ENCODE measurements around the gene DNMBP.

DNMBP gene

DNA sequence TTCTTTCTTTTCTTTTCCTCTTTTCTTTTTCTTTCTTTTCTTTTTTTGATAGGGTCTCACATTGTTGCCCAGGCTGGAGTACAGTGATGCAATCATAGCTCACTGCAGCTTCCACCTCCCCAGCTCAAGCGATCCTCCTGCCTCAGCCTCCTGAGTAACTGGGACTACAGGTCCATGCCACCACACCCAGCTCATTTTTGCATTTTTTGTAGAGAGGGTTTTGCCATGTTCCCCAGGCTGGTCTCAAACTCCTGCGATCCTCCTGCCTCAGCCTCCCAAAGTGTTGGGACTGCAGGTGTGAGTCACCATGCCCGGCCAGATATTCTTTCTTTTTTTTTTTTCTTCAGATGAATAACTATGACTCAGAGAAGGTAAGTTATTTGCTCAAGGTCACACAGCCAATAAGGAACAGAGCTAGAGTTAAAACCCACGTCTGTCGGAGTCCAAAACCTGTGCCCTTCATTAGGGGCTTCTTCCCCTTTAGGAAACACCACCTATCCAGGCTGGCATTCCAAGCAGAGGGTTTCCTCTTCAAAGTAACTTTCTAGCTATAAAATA lies 28.1 kb upstream of the DNMBP start:
- Histone ChIP-seq H3K27me3 (ENCODE audit: control insufficient read depth, insufficient read depth, low read length) (no peaks in the 10 kb centered on the region), H3K9me3 (ENCODE audit: control insufficient read depth, insufficient read depth, low read length) (no peaks in the 10 kb centered on the region), H3K9ac (ENCODE audit: low read depth, low read length) (no peak overlapping the region), H3K36me3 (ENCODE audit: control insufficient read depth, insufficient read depth, low read length) (no peaks in the 10 kb centered on the region), H3K4me1 (ENCODE audit: control insufficient read depth, insufficient read depth, low read length) (no peaks in the 10 kb centered on the region), H3K4me3 (ENCODE audit: low read depth, low read length) (no peak overlapping the region)

GRCh38 chr10:100036850-100037249 lies 27.1 kb upstream of the DNMBP start:
- Histone ChIP-seq H3K9ac (ENCODE audit: low read depth, low read length) (no peak overlapping the region), H3K36me3 (ENCODE audit: control insufficient read depth, insufficient read depth, low read length) (no peaks in the 10 kb centered on the region), H3K9me3 (ENCODE audit: control insufficient read depth, insufficient read depth, low read length) (no peaks in the 10 kb centered on the region), H3K27me3 (ENCODE audit: control insufficient read depth, insufficient read depth, low read length) (no peaks in the 10 kb centered on the region), H3K4me1 (ENCODE audit: control insufficient read depth, insufficient read depth, low read length) (no peaks in the 10 kb centered on the region), H3K4me3 (ENCODE audit: low read depth, low read length) (no peak overlapping the region)

GRCh38 chr10:100033766-100034418 lies 24.1 kb upstream of the DNMBP start:
- Histone ChIP-seq H3K27me3 (ENCODE audit: control insufficient read depth, insufficient read depth, low read length) (no peaks in the 10 kb centered on the region), H3K36me3 (ENCODE audit: control insufficient read depth, insufficient read depth, low read length) (no peaks in the 10 kb centered on the region)

GRCh38 chr10:100027416-100027815 lies 17.7 kb upstream of the DNMBP start:
- H3K9ac ChIP-seq (ENCODE audit: low read depth, low read length), result no peak overlapping the region
- H3K9me3 ChIP-seq (ENCODE audit: control insufficient read depth, insufficient read depth, low read length), result peaks cover 4% of the 10 kb centered on the region
- H3K36me3 ChIP-seq (ENCODE audit: control insufficient read depth, insufficient read depth, low read length), result peaks cover 4% of the 10 kb centered on the region
- H3K4me3 ChIP-seq (ENCODE audit: low read depth, low read length), result no peak overlapping the region
- no peaks in the 10 kb centered on the region for H3K27me3 ChIP-seq (ENCODE audit: control insufficient read depth, insufficient read depth, low read length)
- no peaks in the 10 kb centered on the region for H3K4me1 ChIP-seq (ENCODE audit: control insufficient read depth, insufficient read depth, low read length)

More at GRCh38 chr10:100033766-100034418, 24.1 kb upstream of the DNMBP start:
- Histone ChIP-seq H3K9me3 (ENCODE audit: control insufficient read depth, insufficient read depth, low read length) (no peaks in the 10 kb centered on the region), H3K9ac (ENCODE audit: low read depth, low read length) (no peak overlapping the region), H3K4me3 (ENCODE audit: low read depth, low read length) (no peak overlapping the region), H3K4me1 (ENCODE audit: control insufficient read depth, insufficient read depth, low read length) (no peaks in the 10 kb centered on the region)

DNA sequence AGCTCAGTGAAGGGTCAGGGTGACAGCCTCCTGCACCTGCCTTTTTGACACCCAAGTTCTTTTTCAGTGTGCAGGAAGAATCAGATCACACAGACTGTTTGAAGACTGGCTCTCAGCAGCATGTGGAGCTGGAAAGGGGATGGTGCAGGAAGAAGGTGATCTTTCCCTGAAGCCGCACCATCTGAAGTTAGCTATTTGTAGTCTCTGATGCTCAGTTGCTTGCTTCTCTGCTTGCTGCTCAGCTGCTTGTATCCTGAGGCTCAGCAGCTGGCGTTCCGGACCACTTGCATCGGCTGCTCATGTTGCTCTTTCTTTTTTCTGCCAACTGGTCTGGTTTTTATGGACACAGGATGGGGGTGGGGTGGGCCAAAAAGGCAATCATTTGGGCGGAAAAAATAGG lies 15.8 kb upstream of the DNMBP start:
- Histone ChIP-seq H3K9me3 (ENCODE audit: control insufficient read depth, insufficient read depth, low read length) (peaks cover 4% of the 10 kb centered on the region), H3K9ac (ENCODE audit: low read depth, low read length) (no peak overlapping the region), H3K4me3 (ENCODE audit: low read depth, low read length) (no peak overlapping the region), H3K36me3 (ENCODE audit: control insufficient read depth, insufficient read depth, low read length) (peaks cover 4% of the 10 kb centered on the region), H3K27me3 (ENCODE audit: control insufficient read depth, insufficient read depth, low read length) (no peaks in the 10 kb centered on the region), H3K4me1 (ENCODE audit: control insufficient read depth, insufficient read depth, low read length) (no peaks in the 10 kb centered on the region)

DNA sequence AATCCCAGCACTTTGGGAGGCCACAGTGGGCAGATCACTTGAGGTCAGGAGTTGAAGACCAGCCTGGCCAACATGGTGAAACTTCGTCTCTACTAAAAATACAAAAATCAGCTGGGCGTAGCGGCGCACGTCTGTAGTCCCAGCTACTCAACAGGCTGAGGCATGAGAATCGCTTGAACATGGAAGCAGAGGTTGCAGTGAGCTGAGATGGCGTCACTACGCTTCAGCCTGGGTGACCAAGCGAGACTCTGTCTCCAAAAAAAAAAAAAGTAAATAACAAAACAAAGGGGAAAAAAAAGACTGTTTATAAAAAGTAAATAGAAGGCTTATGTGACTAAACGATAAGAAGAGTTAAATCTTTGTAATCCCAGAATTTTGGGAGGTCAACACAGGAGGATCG lies 15.0 kb upstream of the DNMBP start:
- no peak overlapping the region for H3K9ac ChIP-seq (ENCODE audit: low read depth, low read length)
- peaks cover 4% of the 10 kb centered on the region for H3K9me3 ChIP-seq (ENCODE audit: control insufficient read depth, insufficient read depth, low read length)
- H3K4me3 ChIP-seq (ENCODE audit: low read depth, low read length), result no peak overlapping the region
- peaks cover 3% of the 10 kb centered on the region for H3K4me1 ChIP-seq (ENCODE audit: control insufficient read depth, insufficient read depth, low read length)
- H3K36me3 ChIP-seq (ENCODE audit: control insufficient read depth, insufficient read depth, low read length), result peaks cover 4% of the 10 kb centered on the region
- no peaks in the 10 kb centered on the region for H3K27me3 ChIP-seq (ENCODE audit: control insufficient read depth, insufficient read depth, low read length)

DNA sequence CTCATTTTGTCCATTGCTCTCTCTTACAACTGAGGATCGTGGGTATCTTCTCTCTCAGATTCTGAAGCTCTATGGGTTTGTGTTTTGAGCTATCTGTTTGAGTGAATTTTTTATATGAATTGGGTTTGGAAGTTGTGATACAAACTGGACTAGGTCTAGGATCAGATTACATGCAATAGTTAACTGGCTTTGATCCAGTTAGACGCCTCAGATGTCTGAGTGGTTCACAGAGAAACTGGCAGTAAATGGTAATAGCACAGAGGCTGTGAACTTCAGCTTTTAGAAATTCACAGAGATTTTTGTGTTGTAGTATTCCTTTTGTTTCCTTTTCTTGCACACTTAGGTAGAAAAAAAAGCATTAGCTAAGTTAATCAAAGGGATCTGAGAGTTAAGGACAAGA lies 12.7 kb upstream of the DNMBP start:
- no peak overlapping the region for H3K9ac ChIP-seq (ENCODE audit: low read depth, low read length)
- H3K4me3 ChIP-seq (ENCODE audit: low read depth, low read length), result no peak overlapping the region
- no peaks in the 10 kb centered on the region for H3K9me3 ChIP-seq (ENCODE audit: control insufficient read depth, insufficient read depth, low read length)
- H3K27me3 ChIP-seq (ENCODE audit: control insufficient read depth, insufficient read depth, low read length), result no peaks in the 10 kb centered on the region
- peaks cover 3% of the 10 kb centered on the region for H3K4me1 ChIP-seq (ENCODE audit: control insufficient read depth, insufficient read depth, low read length)
- H3K36me3 ChIP-seq (ENCODE audit: control insufficient read depth, insufficient read depth, low read length), result no peaks in the 10 kb centered on the region

GRCh38 chr10:100021322-100021721 lies 11.6 kb upstream of the DNMBP start:
- no peaks in the 10 kb centered on the region for H3K36me3 ChIP-seq (ENCODE audit: control insufficient read depth, insufficient read depth, low read length)
- H3K9ac ChIP-seq (ENCODE audit: low read depth, low read length), result no peak overlapping the region
- H3K27me3 ChIP-seq (ENCODE audit: control insufficient read depth, insufficient read depth, low read length), result no peaks in the 10 kb centered on the region
- H3K9me3 ChIP-seq (ENCODE audit: control insufficient read depth, insufficient read depth, low read length), result no peaks in the 10 kb centered on the region
- H3K4me3 ChIP-seq (ENCODE audit: low read depth, low read length), result no peak overlapping the region
- peaks cover 3% of the 10 kb centered on the region for H3K4me1 ChIP-seq (ENCODE audit: control insufficient read depth, insufficient read depth, low read length)

GRCh38 chr10:100020886-100021253 lies 11.1 kb upstream of the DNMBP start:
- Histone ChIP-seq H3K4me1 (ENCODE audit: control insufficient read depth, insufficient read depth, low read length) (peaks cover 3% of the 10 kb centered on the region), H3K9me3 (ENCODE audit: control insufficient read depth, insufficient read depth, low read length) (no peaks in the 10 kb centered on the region), H3K36me3 (ENCODE audit: control insufficient read depth, insufficient read depth, low read length) (no peaks in the 10 kb centered on the region), H3K9ac (ENCODE audit: low read depth, low read length) (no peak overlapping the region), H3K4me3 (ENCODE audit: low read depth, low read length) (no peak overlapping the region), H3K27me3 (ENCODE audit: control insufficient read depth, insufficient read depth, low read length) (no peaks in the 10 kb centered on the region)

DNA sequence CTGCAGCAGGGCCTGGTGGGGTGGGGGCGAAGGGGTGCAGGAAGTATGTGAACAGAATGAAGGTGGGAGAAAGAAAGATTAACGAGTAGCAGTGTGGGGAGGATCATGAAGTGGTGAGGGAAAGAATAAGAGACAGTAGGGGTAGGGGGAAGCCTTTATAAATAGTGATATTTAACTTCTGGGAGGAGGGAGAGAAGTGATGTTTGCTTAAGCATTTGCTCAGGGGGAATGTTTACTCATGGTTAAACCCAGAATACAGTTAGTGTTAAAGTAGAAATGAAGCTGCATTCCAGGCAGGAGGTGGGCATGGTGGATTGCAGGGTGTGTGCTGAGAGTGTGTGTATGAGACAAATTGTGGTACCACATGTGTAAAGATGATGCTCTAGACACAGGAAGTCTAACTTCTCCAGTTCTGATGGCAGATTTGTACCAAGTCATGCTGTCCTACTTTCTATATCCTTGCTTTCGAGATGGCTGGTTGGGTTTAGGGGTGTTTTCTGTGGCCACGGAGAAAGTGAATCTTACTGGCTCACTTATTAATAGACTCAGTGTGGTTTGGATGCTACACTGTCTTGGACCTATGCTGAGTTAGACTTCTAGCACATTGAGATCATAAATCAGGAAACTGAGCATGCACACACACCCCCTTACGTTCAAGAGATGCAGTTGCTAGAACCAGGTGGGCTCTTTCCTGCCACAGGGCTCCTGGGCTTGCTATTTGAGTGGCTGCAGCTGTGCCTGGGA lies 10.6 kb upstream of the DNMBP start:
- peaks cover 3% of the 10 kb centered on the region for H3K4me1 ChIP-seq (ENCODE audit: control insufficient read depth, insufficient read depth, low read length)
- H3K27me3 ChIP-seq (ENCODE audit: control insufficient read depth, insufficient read depth, low read length), result no peaks in the 10 kb centered on the region
- no peak overlapping the region for H3K9ac ChIP-seq (ENCODE audit: low read depth, low read length)
- no peaks in the 10 kb centered on the region for H3K36me3 ChIP-seq (ENCODE audit: control insufficient read depth, insufficient read depth, low read length)
- H3K9me3 ChIP-seq (ENCODE audit: control insufficient read depth, insufficient read depth, low read length), result no peaks in the 10 kb centered on the region
- H3K4me3 ChIP-seq (ENCODE audit: low read depth, low read length), result no peak overlapping the region

GRCh38 chr10:100019787-100020141 lies 10.0 kb upstream of the DNMBP start:
- Histone ChIP-seq H3K4me3 (ENCODE audit: low read depth, low read length) (no peak overlapping the region), H3K36me3 (ENCODE audit: control insufficient read depth, insufficient read depth, low read length) (no peaks in the 10 kb centered on the region), H3K27me3 (ENCODE audit: control insufficient read depth, insufficient read depth, low read length) (no peaks in the 10 kb centered on the region), H3K9ac (ENCODE audit: low read depth, low read length) (no peak overlapping the region), H3K4me1 (ENCODE audit: control insufficient read depth, insufficient read depth, low read length) (peaks cover 3% of the 10 kb centered on the region), H3K9me3 (ENCODE audit: control insufficient read depth, insufficient read depth, low read length) (no peaks in the 10 kb centered on the region)

Measured in iPS-15b (cell line).